Measurements from ENCODE around the gene PKP1. TPM values are rescaled to one million over a fixed set of nuclear protein-coding genes. Genes with fewer than 3 reads are reported as not detected.

PKP1 gene
- total and polyA plus RNA-seq, 2 of the 4 experiments (the other 2 are of a cell fraction), result 0.18 to 0.36 TPM

DNA sequence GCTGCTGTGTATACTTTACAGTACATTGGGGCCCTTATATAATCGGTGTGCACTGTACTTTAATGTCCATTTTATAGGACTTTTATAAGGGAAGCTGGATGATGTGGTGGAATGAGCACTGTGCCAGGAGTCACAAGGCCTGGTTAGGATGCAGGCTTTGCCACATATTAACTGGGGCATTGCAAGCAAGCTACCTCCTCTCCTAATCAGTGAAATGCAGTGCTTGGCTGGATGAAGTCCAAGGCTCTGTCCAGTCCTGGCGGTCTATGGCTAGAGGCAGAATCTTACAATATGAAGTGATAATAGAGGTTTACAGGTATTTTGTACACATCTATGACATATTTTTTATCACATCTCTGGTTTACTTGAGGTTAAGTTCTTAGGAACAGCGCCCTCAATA, 1.7 kb upstream of the PKP1 start:
- H3K4me1 ChIP-seq (ENCODE audit: control insufficient read depth, insufficient read depth, low read length), result peaks cover 2% of the 10 kb centered on the region; the same call in 1 of the 2 replicates
- no peak overlapping the region for H3K4ac ChIP-seq (ENCODE audit: low read depth, low read length)
- WGBS, 2 experiments (ENCODE audit: extremely low coverage in 2 of 2, insufficient read length in 1 of 2), result no CpG with 5 or more reads among the region's 3 CpGs
- no peak overlapping the region for H3K4me2 ChIP-seq (ENCODE audit: low read depth, low read length)
- in situ Hi-C loops (cut with MboI; ENCODE audit: low sequenced_read_pairs) (no loop called here), intact Hi-C loops (cut with micrococcal nuclease) (no loop called here), dilution Hi-C loops (cut with HindIII; ENCODE audit: low sequenced_read_pairs, unreplicated experiment) (no loop called here)
- H3K14ac ChIP-seq (replicated peaks; ENCODE audit: low read depth, low read length), result no peak overlapping the region
- H2BK120ac ChIP-seq (ENCODE audit: low read depth, low read length), result no peak overlapping the region
- no peak overlapping the region for H2AFZ ChIP-seq (replicated peaks; ENCODE audit: low read length, poor library complexity)
- DNase-seq (no peak), ATAC-seq (ENCODE audit: low read depth) (no peak)
- no peak overlapping the region for H3K23ac ChIP-seq (ENCODE audit: low read depth, low read length)
- H2BK20ac ChIP-seq (ENCODE audit: low read depth, low read length), result no peak overlapping the region
- no peaks in the 10 kb centered on the region; the same call in 1 of the 2 replicates for H3K9me3 ChIP-seq (ENCODE audit: control insufficient read depth, insufficient read depth, low read length)
- POLR2A ChIA-PET (ENCODE audit: unreplicated experiment), result no interaction called here
- no peak overlapping the region for H3K27ac ChIP-seq (ENCODE audit: insufficient read depth, low read length)
- no peak for TF ChIP-seq RFX5 (IDR thresholded peaks at IDR 0.05; ENCODE audit: low read depth, low read length)
- TF ChIP-seq, protein P1, sequence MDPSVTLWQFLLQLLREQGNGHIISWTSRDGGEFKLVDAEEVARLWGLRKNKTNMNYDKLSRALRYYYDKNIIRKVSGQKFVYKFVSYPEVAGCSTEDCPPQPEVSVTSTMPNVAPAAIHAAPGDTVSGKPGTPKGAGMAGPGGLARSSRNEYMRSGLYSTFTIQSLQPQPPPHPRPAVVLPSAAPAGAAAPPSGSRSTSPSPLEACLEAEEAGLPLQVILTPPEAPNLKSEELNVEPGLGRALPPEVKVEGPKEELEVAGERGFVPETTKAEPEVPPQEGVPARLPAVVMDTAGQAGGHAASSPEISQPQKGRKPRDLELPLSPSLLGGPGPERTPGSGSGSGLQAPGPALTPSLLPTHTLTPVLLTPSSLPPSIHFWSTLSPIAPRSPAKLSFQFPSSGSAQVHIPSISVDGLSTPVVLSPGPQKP (IDR thresholded peaks at IDR 0.05; ENCODE audit: borderline replicate concordance, low read depth, low read length), result no peak
- H3K18ac ChIP-seq (ENCODE audit: low read depth, low read length), result no peak overlapping the region
- H3K9me1 ChIP-seq (ENCODE audit: insufficient read depth, low read length), result no peaks in the 10 kb centered on the region
- peaks cover 68% of the 10 kb centered on the region for H3K27me3 ChIP-seq (ENCODE audit: control insufficient read depth, insufficient read depth, low read length)
- no TSS peak for BruUV-seq (replicated peaks)
- H2AK9ac ChIP-seq (replicated peaks; ENCODE audit: low read depth, low read length, poor library complexity), result no peak overlapping the region
- no peaks in the 10 kb centered on the region for H3K79me1 ChIP-seq (ENCODE audit: low read depth in 1 of 2, low read length in 2 of 2)
- H3K4me3 ChIP-seq (ENCODE audit: insufficient read depth, low read depth, low read length), result no peak overlapping the region
- H3K36me3 ChIP-seq (ENCODE audit: control insufficient read depth, insufficient read depth, low read length), result no peaks in the 10 kb centered on the region
- H4K8ac ChIP-seq (ENCODE audit: low read depth in 2 of 2, low read length in 2 of 2), result no peak overlapping the region
- no peak overlapping the region for H4K91ac ChIP-seq (ENCODE audit: insufficient read depth, low read depth, low read length)
- H4K5ac ChIP-seq (ENCODE audit: low read depth, low read length), result no peak overlapping the region
- no peak overlapping the region for H2BK5ac ChIP-seq (ENCODE audit: low read depth, low read length, poor library complexity, severe bottlenecking)
- no peaks in the 10 kb centered on the region for H4K20me1 ChIP-seq (ENCODE audit: insufficient read depth, low read length)
- no peak overlapping the region for H2AK5ac ChIP-seq (ENCODE audit: low read depth, low read length)
- no peak overlapping the region for H2BK15ac ChIP-seq (ENCODE audit: low read depth, low read length)
- no peak overlapping the region for H3K56ac ChIP-seq (ENCODE audit: extremely low read depth, insufficient read depth, low read length)
- no peak overlapping the region for H3K9ac ChIP-seq (ENCODE audit: low read depth, low read length)
- CTCF ChIA-PET, result no interaction called here

Data from IMR-90 (cell line).